Endodermal cell (in vitro differentiated cells): ENCODE data around the gene YIPF1. TPM values are rescaled to one million over a fixed set of nuclear protein-coding genes. Genes with fewer than 3 reads are reported as not detected.

ENCODE experiments used
- DNase-seq: peaks from one replicate; pipeline ENCODE4 v3.0.0-alpha.2; 2017
- H3K27ac ChIP-seq: 2 replicates; pipeline ENCODE4 v1.5.1; 2013; ENCODE audit warnings: mild to moderate bottlenecking, low read depth, low read length, moderate library complexity
- H3K27me3 ChIP-seq: 2 replicates; pipeline ENCODE4 v1.6.1; 2013; ENCODE audit warnings: mild to moderate bottlenecking, low read length, moderate library complexity; ENCODE audit not compliant: insufficient read depth, control insufficient read depth, poor library complexity, severe bottlenecking
- H3K36me3 ChIP-seq: 2 replicates; pipeline ENCODE4 v1.7.0; 2013; ENCODE audit warnings: mild to moderate bottlenecking, low read length, moderate library complexity; ENCODE audit not compliant: control insufficient read depth, insufficient read depth
- H3K4me1 ChIP-seq: one replicate; pipeline ENCODE4 v1.7.0; 2013; ENCODE audit warnings: low read length; ENCODE audit not compliant: control insufficient read depth, insufficient read depth
- H3K4me3 ChIP-seq: 2 replicates; pipeline ENCODE4 v1.5.1; 2013; ENCODE audit warnings: mild to moderate bottlenecking, low read length, moderate library complexity
- H3K9ac ChIP-seq: 2 replicates; pipeline ENCODE4 v1.6.1; 2013; ENCODE audit warnings: mild to moderate bottlenecking, low read length, moderate library complexity; ENCODE audit not compliant: poor library complexity, severe bottlenecking; ENCODE audit errors: extremely low read depth
- H3K9me3 ChIP-seq: 2 replicates; pipeline ENCODE4 v1.6.1; 2013; ENCODE audit warnings: mild to moderate bottlenecking, low read length, moderate library complexity; ENCODE audit not compliant: control insufficient read depth
- H3K27ac Mint-ChIP-seq: 2 replicates; pipeline ENCODE4 v1.8.0; 2020; ENCODE audit warnings: mixed read lengths
- H3K27me3 Mint-ChIP-seq: 2 replicates; pipeline ENCODE4 v1.8.0; 2021; ENCODE audit warnings: mild to moderate bottlenecking, mixed read lengths; ENCODE audit not compliant: insufficient read depth
- H3K36me3 Mint-ChIP-seq: 2 replicates; pipeline ENCODE4 v1.8.0; 2020; ENCODE audit warnings: low read depth, mixed read lengths
- H3K4me1 Mint-ChIP-seq: 2 replicates; pipeline ENCODE4 v1.8.0; 2020; ENCODE audit warnings: mixed read lengths
- H3K4me3 Mint-ChIP-seq: 2 replicates; pipeline ENCODE4 v1.8.0; 2020; ENCODE audit warnings: mild to moderate bottlenecking, moderate library complexity, mixed read lengths
- H3K9me3 Mint-ChIP-seq: 2 replicates; pipeline ENCODE4 v1.8.0; 2020; ENCODE audit warnings: mild to moderate bottlenecking, mixed read lengths
- CTCF ChIP-seq: fragments of 200-600 bp; sonication (generic); conservative IDR thresholded peaks from 2 replicates; pipeline ENCODE4 v1.5.0; 2021; ENCODE audit warnings: antibody characterized with exemption, mild to moderate bottlenecking
- WGBS, 2 experiments: methylation state at CpG; one replicate each; pipeline versions ENCODE4 v1.1.5 to v1.1.7; 2013; ENCODE audit warnings: missing lambda C conversion rate in 2 of 2, mixed read lengths in 1 of 2; ENCODE audit not compliant: insufficient coverage in 1 of 2, insufficient read length in 1 of 2; 5-methylcytosine and 5-hydroxymethylcytosine counted together
- total RNA-seq, 2 donors: library from RNA; stranded (reverse); fragmentation: NEBNext Ultra II Directional in 1 of 2; extraction: Animal tissue kit (Norgen Biotek cat#: 25700) in 1 of 2; gene quantifications; 2 replicates in 1 of 2; 3 replicates in 1 of 2; pipeline ENCODE4 v1.2.1, GENCODE V29; 2021

The YIPF1 gene
- total RNA-seq, 2 donors from 2014 or later = 32.7 to 32.8 TPM

GRCh38 chr1:53905509-53905908, 15.9 kb upstream of the YIPF1 start:
- Histone ChIP-seq H3K36me3 (no peaks in the 10 kb centered on the region), H3K9me3 (no peaks in the 10 kb centered on the region), H3K4me3 (no peak overlapping the region), H3K27me3 (no peaks in the 10 kb centered on the region), H3K9ac (no peak overlapping the region), H3K4me1 (peaks cover 5% of the 10 kb centered on the region), H3K27ac (no peak overlapping the region)
- 94 to 95% methylated on average over 8 of the region's 8 CpGs for WGBS, 2 experiments
- no peak for DNase-seq
- Mint-ChIP-seq H3K27ac (no peak overlapping the region), H3K36me3 (no peaks in the 10 kb centered on the region), H3K27me3 (no peaks in the 10 kb centered on the region), H3K4me3 (no peak overlapping the region), H3K4me1 (peaks cover 4% of the 10 kb centered on the region), H3K9me3 (no peaks in the 10 kb centered on the region)
- TF ChIP-seq CTCF = no peak

- DNase-seq = no peak
- WGBS, 2 experiments = 92% methylated on average over 6 to 7 of the region's 7 CpGs
- peaks cover 4% of the 10 kb centered on the region for H3K4me1 Mint-ChIP-seq
- H3K4me3 Mint-ChIP-seq = no peak overlapping the region
- Histone ChIP-seq H3K27me3 (no peaks in the 10 kb centered on the region), H3K9me3 (no peaks in the 10 kb centered on the region), H3K4me3 (no peak overlapping the region), H3K9ac (no peak overlapping the region), H3K27ac (no peak overlapping the region), H3K4me1 (no peaks in the 10 kb centered on the region), H3K36me3 (no peaks in the 10 kb centered on the region)
- TF ChIP-seq CTCF = no peak
- H3K9me3 Mint-ChIP-seq = no peaks in the 10 kb centered on the region
- no peaks in the 10 kb centered on the region for H3K36me3 Mint-ChIP-seq
- peaks cover 2% of the 10 kb centered on the region for H3K27me3 Mint-ChIP-seq
- peak overlapping the region; percentile 8 for H3K27ac Mint-ChIP-seq
Measured at GRCh38 chr1:53902235-53903138, 12.9 kb upstream of the YIPF1 start.

- H3K4me1 ChIP-seq = no peaks in the 10 kb centered on the region
- no peaks in the 10 kb centered on the region for H3K27me3 ChIP-seq
- H3K36me3 ChIP-seq = no peaks in the 10 kb centered on the region
- no peaks in the 10 kb centered on the region for H3K9me3 Mint-ChIP-seq
- peaks cover 4% of the 10 kb centered on the region for H3K4me1 Mint-ChIP-seq
- no peak overlapping the region for H3K4me3 ChIP-seq
- no peak overlapping the region for H3K4me3 Mint-ChIP-seq
- DNase-seq = peak; percentile 16
- no peak overlapping the region for H3K27ac ChIP-seq
- TF ChIP-seq CTCF = no peak
- H3K9me3 ChIP-seq = no peaks in the 10 kb centered on the region
- no peak overlapping the region for H3K27ac Mint-ChIP-seq
- no peak overlapping the region for H3K9ac ChIP-seq
- H3K36me3 Mint-ChIP-seq = no peaks in the 10 kb centered on the region
- 83 to 90% methylated on average over 3 of the region's 3 CpGs for WGBS, 2 experiments
- peaks cover 10% of the 10 kb centered on the region for H3K27me3 Mint-ChIP-seq
Measured at GRCh38 chr1:53899708-53900107, 10.1 kb upstream of the YIPF1 start.
